Liver (tissue), 9 donors: ENCODE measurements around the gene SEC31B. TPM values are rescaled to one million over a fixed set of nuclear protein-coding genes. Genes with fewer than 3 reads are reported as not detected.
A peak's percentile ranks its signal among the peaks of the same experiment; 100 is the strongest.

Source experiments
- DNase-seq: peaks from one replicate; pipeline ENCODE4 v3.0.0-alpha.2; 2017; ENCODE audit warnings: low spot score
- H3K27ac ChIP-seq, 2 donors: one replicate each; pipeline ENCODE4 v1.7.0; 2013; ENCODE audit warnings: inconsistent platforms in 2 of 2, low read length in 2 of 2, control low read depth in 1 of 2, low read depth in 1 of 2, mild to moderate bottlenecking in 1 of 2
- H3K27me3 ChIP-seq, 4 donors: one replicate each; pipeline versions ENCODE4 v1.6.1 to v1.7.0; 2013; ENCODE audit warnings: low read length in 3 of 4, inconsistent platforms in 1 of 4, mild to moderate bottlenecking in 1 of 4, moderate library complexity in 1 of 4; ENCODE audit not compliant: control insufficient read depth in 4 of 4, insufficient read depth in 4 of 4
- H3K36me3 ChIP-seq, 4 donors: one replicate each; pipeline versions ENCODE4 v1.6.1 to v1.7.0; 2013; ENCODE audit warnings: low read length in 3 of 4, mild to moderate bottlenecking in 3 of 4, low read depth in 1 of 4, moderate library complexity in 1 of 4; ENCODE audit not compliant: control insufficient read depth in 4 of 4, insufficient read depth in 3 of 4
- H3K4me1 ChIP-seq, 4 donors: one replicate each; pipeline versions ENCODE4 v1.6.1 to v1.7.0; 2013; ENCODE audit warnings: low read length in 3 of 4, mild to moderate bottlenecking in 3 of 4, moderate library complexity in 1 of 4; ENCODE audit not compliant: control insufficient read depth in 4 of 4, insufficient read depth in 4 of 4
- H3K4me3 ChIP-seq, 3 donors: one replicate each; pipeline versions ENCODE4 v1.6.1 to v1.7.0; 2013; ENCODE audit warnings: low read length in 3 of 3, control low read depth in 1 of 3, low read depth in 1 of 3, mild to moderate bottlenecking in 1 of 3
- H3K9ac ChIP-seq, 2 donors: one replicate each; pipeline ENCODE4 v1.7.0; 2013; ENCODE audit warnings: low read length in 2 of 2, mild to moderate bottlenecking in 2 of 2, moderate library complexity in 2 of 2, control low read depth in 1 of 2, low read depth in 1 of 2
- H3K9me3 ChIP-seq, 4 donors: one replicate each; pipeline versions ENCODE4 v1.6.1 to v1.7.0; 2013; ENCODE audit warnings: low read length in 3 of 4; ENCODE audit not compliant: control insufficient read depth in 4 of 4
- EGR1 ChIP-seq, 2 donors: IDR thresholded peaks; 2 replicates each; pipeline ENCODE4 v1.6.1; 2016 to 2018; ENCODE audit warnings: antibody characterized with exemption in 2 of 2, low read depth in 2 of 2
- GABPA ChIP-seq, 2 donors: IDR thresholded peaks in 1 of 2; conservative IDR thresholded peaks in 1 of 2; 2 replicates each; pipeline ENCODE4 v1.6.1; 2016; ENCODE audit warnings: antibody characterized with exemption in 2 of 2, mild to moderate bottlenecking in 1 of 2, moderate library complexity in 1 of 2
- RAD21 ChIP-seq, 2 donors: IDR thresholded peaks; 2 replicates each; pipeline ENCODE4 v1.6.1; 2016; ENCODE audit warnings: antibody characterized with exemption in 2 of 2, mild to moderate bottlenecking in 2 of 2
- RXRA ChIP-seq, 2 donors: IDR thresholded peaks; 2 replicates each; pipeline ENCODE4 v1.6.1; 2017 to 2018; ENCODE audit warnings: antibody characterized with exemption in 2 of 2, mild to moderate bottlenecking in 1 of 2
- SP1 ChIP-seq: IDR thresholded peaks from 2 replicates; pipeline ENCODE4 v1.6.1; 2018; ENCODE audit warnings: antibody characterized with exemption, mild to moderate bottlenecking
- TAF1 ChIP-seq: conservative IDR thresholded peaks from 2 replicates; pipeline ENCODE4 v1.6.1; 2016; ENCODE audit warnings: antibody characterized with exemption, mild to moderate bottlenecking
- YY1 ChIP-seq: IDR thresholded peaks from 2 replicates; pipeline ENCODE4 v1.6.1; 2016; ENCODE audit warnings: antibody characterized with exemption, mild to moderate bottlenecking
- WGBS: extraction: QIAGEN DNeasy Blood & Tissue Kit; methylation state at CpG from one replicate; pipeline ENCODE4 v1.1.7; 2013; 5-methylcytosine and 5-hydroxymethylcytosine counted together
- polyA plus RNA-seq, 2 donors: library from polyadenylated mRNA; stranded (reverse) in 1 of 2; unstranded in 1 of 2; fragments of 200-250 nt in 1 of 2; fragments of >200 nt in 1 of 2; fragmentation: Nextera tagmentation in 1 of 2; extraction: Ambion mirVana in 1 of 2; gene quantifications; one replicate each; pipeline versions ENCODE4 v1.2.1 to v1.2.3, GENCODE V29; 2013 to 2015
- total RNA-seq, 2 donors: library from RNA; depleted of rRNA; stranded (reverse); fragments of >200 nt; gene quantifications; one replicate each; pipeline ENCODE4 v1.2.3, GENCODE V29; 2014
- TF ChIP-seq, protein P1 (sequence below): IDR thresholded peaks from 2 replicates; pipeline ENCODE4 v1.6.1; 2016; ENCODE audit warnings: antibody characterized with exemption
- TF ChIP-seq, protein P2 (sequence below): IDR thresholded peaks from 2 replicates; pipeline ENCODE4 v1.6.1; 2016; ENCODE audit warnings: antibody characterized with exemption
- TF ChIP-seq, protein P3 (sequence below): IDR thresholded peaks from 2 replicates; pipeline ENCODE4 v1.6.1; 2016; ENCODE audit warnings: antibody characterized with exemption, mild to moderate bottlenecking
- TF ChIP-seq, protein P4 (sequence below): fragments of 150-350 bp; IDR thresholded peaks from 2 replicates; pipeline ENCODE4 v1.5.1; 2017; ENCODE audit warnings: improper control_type of control experiment, low read depth, low read length; ENCODE audit not compliant: missing input control
- TF ChIP-seq, protein P5 (sequence below): IDR thresholded peaks from 2 replicates; pipeline ENCODE4 v1.6.1; 2016; ENCODE audit warnings: antibody characterized with exemption
- donor health status: healthy.
- donor health status: healthy.
- donor health status: healthy.
- donor health status: healthy.
- donor health status: healthy.

The SEC31B gene
- total and polyA plus RNA-seq, 4 donors, result 1.3 to 6.6 (median 3.8) TPM

DNA sequence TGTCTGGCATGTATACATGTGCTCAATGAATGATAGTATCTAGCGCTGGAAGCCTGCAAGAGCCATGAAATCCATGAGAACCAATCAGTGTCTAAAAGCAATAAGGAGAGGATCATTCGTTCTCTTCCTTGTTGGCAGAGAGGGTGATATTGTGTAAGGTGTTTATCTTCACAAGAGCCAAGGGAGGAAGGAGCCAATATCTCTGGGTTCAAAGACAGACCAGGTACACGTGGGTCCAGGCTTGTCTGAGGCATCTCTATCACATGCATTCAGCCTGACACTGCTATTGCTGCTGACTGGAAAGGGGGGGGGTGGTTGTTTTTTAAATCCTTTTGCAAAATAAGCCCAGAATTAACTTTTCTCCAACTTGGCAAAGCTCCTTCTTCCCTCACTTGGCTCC, 4.0 kb downstream of the SEC31B start:
- Histone ChIP-seq H3K9ac (no peak overlapping the region), H3K27me3 (no peaks in the 10 kb centered on the region), H3K4me3 (no peak overlapping the region), H3K36me3 (peaks cover 0 to 5% (median 0%) of the 10 kb centered on the region in 4 donors), H3K4me1 (peaks cover 3 to 29% (median 10%) of the 10 kb centered on the region in 4 donors), H3K27ac (peak overlapping the region; percentile 69 to 94), H3K9me3 (no peaks in the 10 kb centered on the region)
- TF ChIP-seq, protein P1, sequence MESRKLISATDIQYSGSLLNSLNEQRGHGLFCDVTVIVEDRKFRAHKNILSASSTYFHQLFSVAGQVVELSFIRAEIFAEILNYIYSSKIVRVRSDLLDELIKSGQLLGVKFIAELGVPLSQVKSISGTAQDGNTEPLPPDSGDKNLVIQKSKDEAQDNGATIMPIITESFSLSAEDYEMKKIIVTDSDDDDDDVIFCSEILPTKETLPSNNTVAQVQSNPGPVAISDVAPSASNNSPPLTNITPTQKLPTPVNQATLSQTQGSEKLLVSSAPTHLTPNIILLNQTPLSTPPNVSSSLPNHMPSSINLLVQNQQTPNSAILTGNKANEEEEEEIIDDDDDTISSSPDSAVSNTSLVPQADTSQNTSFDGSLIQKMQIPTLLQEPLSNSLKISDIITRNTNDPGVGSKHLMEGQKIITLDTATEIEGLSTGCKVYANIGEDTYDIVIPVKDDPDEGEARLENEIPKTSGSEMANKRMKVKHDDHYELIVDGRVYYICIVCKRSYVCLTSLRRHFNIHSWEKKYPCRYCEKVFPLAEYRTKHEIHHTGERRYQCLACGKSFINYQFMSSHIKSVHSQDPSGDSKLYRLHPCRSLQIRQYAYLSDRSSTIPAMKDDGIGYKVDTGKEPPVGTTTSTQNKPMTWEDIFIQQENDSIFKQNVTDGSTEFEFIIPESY, result no peak
- TF ChIP-seq RXRA (IDR thresholded peaks at IDR 0.05), result peak in 1 of 2 donors; percentile 26
- WGBS, result 41% methylated on average over 3 of the region's 3 CpGs
- DNase-seq, result no peak

DNA sequence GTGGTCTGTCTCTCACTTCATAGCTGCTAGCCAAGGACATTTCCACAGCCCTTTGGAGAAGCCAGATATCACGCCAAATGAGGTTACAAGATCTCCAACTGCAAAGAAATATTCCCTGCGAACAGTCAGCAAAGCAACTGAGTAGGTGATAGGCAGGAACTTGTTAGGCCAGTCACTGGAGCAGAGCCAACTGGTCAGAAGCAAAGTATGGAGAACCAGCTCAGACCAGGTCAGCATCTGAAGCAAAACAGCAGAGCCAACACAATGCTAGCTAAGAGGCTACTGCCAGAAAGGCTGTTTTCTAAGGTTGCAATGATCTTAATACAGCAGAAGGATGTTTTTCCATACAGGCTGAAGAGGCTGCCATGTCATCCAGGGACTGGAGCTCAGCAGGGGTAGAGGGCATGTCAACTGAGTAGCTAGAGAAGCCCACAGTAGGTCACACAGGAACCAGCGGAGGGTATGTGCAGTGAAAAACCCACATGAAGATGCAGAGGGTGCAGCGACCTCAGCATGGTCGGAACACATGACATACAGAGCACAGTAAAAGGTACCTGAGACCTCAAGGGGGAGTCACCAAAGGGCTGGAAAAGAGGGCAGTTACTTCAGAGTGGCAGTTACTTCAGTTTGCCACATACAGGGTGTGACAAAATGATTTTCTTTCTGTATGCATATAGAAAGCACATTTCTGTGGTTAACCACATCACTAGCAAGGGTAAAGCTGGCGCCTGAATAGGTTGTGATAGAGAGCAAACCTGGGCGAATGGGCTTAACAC, 8.9 kb downstream of the SEC31B start:
- peaks cover 2 to 10% (median 5%) of the 10 kb centered on the region in 4 donors for H3K36me3 ChIP-seq
- H3K27me3 ChIP-seq, result no peaks in the 10 kb centered on the region
- no peak overlapping the region for H3K27ac ChIP-seq
- H3K9me3 ChIP-seq, result no peaks in the 10 kb centered on the region
- WGBS, result 87% methylated on average over 7 of the region's 7 CpGs
- H3K9ac ChIP-seq, result no peak overlapping the region
- H3K4me1 ChIP-seq, result peaks cover 0 to 3% (median 0%) of the 10 kb centered on the region in 4 donors
- no peak overlapping the region for H3K4me3 ChIP-seq
- no peak for DNase-seq
- TF ChIP-seq SP1 (peak; percentile 19), GABPA (IDR thresholded peaks at IDR 0.05 in 1 of 2, conservative IDR thresholded peaks at IDR 0.05 in 1 of 2) (no peak)

DNA sequence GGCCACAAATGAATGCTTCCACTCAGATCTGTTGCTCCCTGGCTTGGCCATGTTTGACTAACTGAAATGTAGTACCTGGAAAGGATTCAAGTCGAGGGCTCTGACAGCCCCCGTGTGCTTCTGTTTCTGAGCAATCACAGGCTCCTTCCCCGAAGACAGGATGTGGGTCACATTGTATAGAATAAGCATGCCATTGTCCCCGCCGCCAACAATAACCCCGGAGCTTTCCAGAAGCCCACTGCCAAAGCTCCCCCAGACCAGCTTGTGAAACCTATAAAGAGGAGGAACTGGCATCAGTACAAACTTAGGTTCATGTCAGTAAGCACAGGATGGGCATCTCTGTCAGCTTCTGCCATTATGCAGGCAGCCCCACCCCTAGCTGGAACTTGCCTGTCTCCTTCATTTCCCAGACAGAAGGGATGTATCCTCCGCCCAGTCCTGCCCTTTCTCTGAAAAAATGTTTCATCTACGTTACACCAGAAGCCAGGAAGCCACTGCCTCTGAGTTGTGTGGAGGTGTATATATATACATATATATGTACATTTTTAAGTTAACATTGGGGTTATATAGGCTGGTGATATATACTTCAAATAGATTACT, 10.3 kb downstream of the SEC31B start:
- no peak overlapping the region for H3K4me3 ChIP-seq
- no peaks in the 10 kb centered on the region for H3K27me3 ChIP-seq
- TF ChIP-seq RXRA (IDR thresholded peaks at IDR 0.05) (no peak), EGR1 (IDR thresholded peaks at IDR 0.05; ENCODE audit: low read depth in 2 of 2) (no peak)
- TF ChIP-seq, protein P2, sequence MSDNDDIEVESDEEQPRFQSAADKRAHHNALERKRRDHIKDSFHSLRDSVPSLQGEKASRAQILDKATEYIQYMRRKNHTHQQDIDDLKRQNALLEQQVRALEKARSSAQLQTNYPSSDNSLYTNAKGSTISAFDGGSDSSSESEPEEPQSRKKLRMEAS, result no peak
- H3K9ac ChIP-seq, result no peak overlapping the region
- H3K4me1 ChIP-seq, result no peaks in the 10 kb centered on the region
- DNase-seq, result no peak
- no peak overlapping the region for H3K27ac ChIP-seq
- WGBS, result 80% methylated on average over 8 of the region's 8 CpGs
- no peaks in the 10 kb centered on the region for H3K9me3 ChIP-seq
- H3K36me3 ChIP-seq, result peaks cover 3 to 22% (median 8%) of the 10 kb centered on the region in 4 donors

DNA sequence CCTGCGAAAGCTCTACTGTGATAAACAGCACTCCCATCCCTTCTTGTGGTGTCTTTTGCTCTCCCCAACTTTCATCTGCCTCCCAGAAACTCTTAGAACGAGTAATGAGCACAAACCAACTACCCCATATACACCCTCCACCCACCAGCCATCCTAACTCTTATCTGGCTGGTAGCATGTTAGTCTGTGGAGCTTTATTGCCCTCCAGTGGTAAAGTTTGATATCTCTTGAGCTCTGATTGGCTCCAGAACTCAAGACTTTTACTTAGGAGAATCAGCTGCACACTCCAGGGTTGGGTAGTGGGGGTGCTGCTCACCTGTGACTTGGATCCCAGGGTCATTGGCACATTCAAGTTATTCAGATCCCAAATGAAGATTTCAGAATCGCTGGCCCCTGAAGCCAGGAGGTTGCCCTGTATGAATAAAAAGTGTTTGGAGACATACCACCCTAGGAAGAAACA, 10.9 kb downstream of the SEC31B start:
- H3K27me3 ChIP-seq, result no peaks in the 10 kb centered on the region
- H3K9ac ChIP-seq, result no peak overlapping the region
- 64% methylated on average over 3 of the region's 3 CpGs for WGBS
- H3K27ac ChIP-seq, result no peak overlapping the region
- peaks cover 3 to 22% (median 8%) of the 10 kb centered on the region in 4 donors for H3K36me3 ChIP-seq
- DNase-seq, result no peak
- H3K4me1 ChIP-seq, result no peaks in the 10 kb centered on the region
- H3K4me3 ChIP-seq, result no peak overlapping the region
- TF ChIP-seq TAF1 (no peak), GABPA (IDR thresholded peaks at IDR 0.05 in 1 of 2, conservative IDR thresholded peaks at IDR 0.05 in 1 of 2) (no peak), RAD21 (IDR thresholded peaks at IDR 0.05) (peak; percentile 78 to 89), YY1 (no peak)
- TF ChIP-seq, protein P3, sequence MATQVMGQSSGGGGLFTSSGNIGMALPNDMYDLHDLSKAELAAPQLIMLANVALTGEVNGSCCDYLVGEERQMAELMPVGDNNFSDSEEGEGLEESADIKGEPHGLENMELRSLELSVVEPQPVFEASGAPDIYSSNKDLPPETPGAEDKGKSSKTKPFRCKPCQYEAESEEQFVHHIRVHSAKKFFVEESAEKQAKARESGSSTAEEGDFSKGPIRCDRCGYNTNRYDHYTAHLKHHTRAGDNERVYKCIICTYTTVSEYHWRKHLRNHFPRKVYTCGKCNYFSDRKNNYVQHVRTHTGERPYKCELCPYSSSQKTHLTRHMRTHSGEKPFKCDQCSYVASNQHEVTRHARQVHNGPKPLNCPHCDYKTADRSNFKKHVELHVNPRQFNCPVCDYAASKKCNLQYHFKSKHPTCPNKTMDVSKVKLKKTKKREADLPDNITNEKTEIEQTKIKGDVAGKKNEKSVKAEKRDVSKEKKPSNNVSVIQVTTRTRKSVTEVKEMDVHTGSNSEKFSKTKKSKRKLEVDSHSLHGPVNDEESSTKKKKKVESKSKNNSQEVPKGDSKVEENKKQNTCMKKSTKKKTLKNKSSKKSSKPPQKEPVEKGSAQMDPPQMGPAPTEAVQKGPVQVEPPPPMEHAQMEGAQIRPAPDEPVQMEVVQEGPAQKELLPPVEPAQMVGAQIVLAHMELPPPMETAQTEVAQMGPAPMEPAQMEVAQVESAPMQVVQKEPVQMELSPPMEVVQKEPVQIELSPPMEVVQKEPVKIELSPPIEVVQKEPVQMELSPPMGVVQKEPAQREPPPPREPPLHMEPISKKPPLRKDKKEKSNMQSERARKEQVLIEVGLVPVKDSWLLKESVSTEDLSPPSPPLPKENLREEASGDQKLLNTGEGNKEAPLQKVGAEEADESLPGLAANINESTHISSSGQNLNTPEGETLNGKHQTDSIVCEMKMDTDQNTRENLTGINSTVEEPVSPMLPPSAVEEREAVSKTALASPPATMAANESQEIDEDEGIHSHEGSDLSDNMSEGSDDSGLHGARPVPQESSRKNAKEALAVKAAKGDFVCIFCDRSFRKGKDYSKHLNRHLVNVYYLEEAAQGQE, result no peak
- TF ChIP-seq, protein P4, sequence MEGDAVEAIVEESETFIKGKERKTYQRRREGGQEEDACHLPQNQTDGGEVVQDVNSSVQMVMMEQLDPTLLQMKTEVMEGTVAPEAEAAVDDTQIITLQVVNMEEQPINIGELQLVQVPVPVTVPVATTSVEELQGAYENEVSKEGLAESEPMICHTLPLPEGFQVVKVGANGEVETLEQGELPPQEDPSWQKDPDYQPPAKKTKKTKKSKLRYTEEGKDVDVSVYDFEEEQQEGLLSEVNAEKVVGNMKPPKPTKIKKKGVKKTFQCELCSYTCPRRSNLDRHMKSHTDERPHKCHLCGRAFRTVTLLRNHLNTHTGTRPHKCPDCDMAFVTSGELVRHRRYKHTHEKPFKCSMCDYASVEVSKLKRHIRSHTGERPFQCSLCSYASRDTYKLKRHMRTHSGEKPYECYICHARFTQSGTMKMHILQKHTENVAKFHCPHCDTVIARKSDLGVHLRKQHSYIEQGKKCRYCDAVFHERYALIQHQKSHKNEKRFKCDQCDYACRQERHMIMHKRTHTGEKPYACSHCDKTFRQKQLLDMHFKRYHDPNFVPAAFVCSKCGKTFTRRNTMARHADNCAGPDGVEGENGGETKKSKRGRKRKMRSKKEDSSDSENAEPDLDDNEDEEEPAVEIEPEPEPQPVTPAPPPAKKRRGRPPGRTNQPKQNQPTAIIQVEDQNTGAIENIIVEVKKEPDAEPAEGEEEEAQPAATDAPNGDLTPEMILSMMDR, result peak; percentile 48
- TF ChIP-seq, protein P5, sequence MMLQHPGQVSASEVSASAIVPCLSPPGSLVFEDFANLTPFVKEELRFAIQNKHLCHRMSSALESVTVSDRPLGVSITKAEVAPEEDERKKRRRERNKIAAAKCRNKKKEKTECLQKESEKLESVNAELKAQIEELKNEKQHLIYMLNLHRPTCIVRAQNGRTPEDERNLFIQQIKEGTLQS, result no peak
- H3K9me3 ChIP-seq, result no peaks in the 10 kb centered on the region
